NCI-H748 (cell line): ENCODE measurements around the gene GRM4.

ENCODE experiments used
- DNase-seq: peaks from one replicate; lab custom pipeline; 2025; ENCODE audit not compliant: unreplicated experiment; lab: John Stamatoyannopoulos, UW

The GRM4 gene

DNA sequence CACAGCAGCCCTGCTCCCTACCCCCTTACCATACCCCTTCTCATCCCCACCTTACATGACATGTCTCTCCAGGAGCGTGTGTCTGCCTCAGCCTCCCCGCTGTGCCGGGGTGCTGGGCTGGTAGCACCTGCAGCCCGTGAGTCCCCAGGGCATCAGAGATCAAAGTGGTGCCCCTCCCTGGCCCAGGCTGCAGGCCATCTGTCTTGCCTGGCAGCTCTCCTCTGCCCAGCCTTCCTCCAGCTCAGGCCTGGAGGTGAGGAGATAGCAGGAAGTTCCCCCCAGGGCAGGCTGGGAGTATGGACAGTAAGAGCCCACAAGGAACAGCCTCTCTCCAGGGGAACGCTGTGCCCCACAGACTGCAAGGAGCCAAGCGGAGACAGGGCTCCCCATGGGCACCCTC lies 35.3 kb downstream of the GRM4 start:
- DNase-seq, result no peak

DNA sequence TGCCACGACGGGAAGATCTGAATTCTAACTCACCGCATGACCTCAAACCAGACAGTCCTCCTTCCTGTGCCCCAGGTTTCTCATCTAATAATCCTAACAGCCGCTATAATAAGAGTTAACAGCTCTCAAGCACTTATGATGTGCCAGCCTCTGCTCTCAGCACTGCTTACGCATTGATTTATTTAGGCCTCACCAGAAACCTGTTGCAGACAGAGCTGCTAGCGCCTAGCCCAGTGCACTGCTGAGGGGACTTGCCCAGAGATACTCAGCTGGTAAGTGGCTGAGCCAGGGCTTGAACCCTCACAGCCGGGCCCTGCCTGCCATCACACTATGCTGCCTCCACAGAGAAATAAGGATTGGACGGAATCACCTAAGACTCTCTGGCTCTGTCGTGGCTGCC lies 37.7 kb downstream of the GRM4 start:
- peak; percentile 34 for DNase-seq

DNA sequence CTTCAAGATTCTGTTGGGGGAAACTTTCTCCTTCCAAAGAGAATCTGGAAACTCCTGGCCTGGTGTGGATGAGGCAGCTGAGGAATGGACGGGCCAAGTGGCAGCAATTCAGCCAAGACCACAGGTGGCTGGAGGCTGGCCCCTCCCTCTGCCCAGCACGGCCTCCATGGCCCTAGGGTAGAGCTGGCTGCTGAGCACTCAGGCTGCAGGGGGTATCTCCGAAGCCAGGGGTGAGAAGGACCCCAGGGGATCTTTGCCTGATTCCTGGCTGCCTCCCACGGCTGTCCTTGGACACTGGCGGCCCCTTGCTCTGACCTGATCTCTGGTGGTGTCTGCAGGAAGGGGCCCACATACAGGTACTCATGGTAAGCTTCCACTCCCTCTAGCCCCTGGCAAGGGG lies 39.0 kb downstream of the GRM4 start:
- no peak for DNase-seq

DNA sequence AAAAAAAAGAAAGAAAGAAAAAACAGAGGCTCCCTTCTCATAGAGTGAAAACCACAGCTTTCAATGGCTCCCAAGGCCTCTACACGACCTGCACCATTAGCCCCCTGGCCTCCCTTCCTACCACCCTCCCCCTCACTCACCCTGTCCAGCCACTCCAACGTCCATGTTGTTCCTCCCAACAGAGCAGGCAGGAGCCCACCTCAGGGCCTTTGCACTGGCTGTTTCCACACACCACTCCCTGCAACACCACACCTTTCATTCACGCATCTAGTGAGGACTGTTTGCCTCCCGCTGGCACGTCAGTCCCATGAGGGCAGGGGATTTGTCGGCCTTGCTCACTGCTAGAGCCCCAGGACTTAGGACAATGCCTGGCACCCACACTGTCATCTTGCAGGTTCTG lies 39.5 kb downstream of the GRM4 start:
- DNase-seq, result no peak

DNA sequence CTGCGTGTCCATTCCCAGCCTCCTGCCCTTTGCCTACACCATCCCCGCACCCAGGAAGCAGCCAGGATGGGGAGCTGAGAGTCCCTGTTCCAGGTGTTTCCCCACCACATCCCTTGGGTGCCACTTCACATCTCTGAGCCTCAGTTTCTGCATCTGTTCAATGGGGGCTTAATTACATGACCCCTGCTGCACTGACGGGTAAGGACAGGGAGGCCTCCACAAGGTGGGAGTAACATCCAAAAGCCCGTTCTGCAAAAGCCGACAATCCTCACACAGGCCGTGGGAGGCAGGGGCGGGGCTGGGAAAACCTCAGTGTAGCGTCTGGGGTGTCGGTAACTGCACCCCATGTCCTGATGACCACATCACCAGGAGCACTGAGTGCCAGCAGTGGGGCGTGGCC lies 41.3 kb downstream of the GRM4 start:
- DNase-seq, result no peak

DNA sequence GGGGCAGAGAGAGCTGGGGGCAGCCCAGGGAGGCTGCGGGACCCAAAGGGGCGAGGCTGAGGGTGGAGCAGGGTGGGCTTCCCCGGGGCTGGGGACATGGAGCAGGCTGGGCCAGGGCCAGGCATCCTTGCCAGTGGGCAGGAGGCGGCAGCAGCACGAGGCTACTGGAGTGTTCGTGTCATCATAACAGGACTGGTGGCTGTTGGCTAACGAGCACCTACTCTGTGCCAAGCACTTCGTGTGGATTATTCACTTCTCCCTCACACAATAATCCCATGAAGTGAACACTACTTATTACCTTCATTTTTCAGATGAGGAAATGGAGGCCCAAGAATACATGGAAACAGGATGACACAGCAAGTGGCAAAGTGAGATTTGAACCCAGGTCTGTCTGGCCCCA lies 41.7 kb downstream of the GRM4 start:
- DNase-seq, result no peak

DNA sequence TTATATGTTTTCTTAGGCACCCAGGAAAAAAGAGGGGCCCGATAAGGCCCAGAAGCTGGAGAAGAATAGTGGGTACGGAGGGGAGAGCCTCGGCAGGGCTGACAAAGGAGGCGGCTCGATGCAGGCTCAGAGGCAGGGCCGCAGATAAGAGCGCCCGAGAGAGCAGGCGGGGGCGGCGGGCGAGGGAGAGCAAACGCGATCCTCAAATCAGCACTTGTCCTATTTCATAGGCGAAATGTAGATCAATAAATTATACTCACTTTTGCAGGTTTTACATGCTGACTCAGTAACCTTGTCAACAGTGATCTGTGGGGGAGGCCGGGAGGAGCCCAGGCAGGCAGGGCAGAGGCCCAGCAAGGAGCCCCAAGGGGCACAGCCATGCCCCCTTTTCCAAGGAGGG lies 42.6 kb downstream of the GRM4 start:
- no peak for DNase-seq

DNA sequence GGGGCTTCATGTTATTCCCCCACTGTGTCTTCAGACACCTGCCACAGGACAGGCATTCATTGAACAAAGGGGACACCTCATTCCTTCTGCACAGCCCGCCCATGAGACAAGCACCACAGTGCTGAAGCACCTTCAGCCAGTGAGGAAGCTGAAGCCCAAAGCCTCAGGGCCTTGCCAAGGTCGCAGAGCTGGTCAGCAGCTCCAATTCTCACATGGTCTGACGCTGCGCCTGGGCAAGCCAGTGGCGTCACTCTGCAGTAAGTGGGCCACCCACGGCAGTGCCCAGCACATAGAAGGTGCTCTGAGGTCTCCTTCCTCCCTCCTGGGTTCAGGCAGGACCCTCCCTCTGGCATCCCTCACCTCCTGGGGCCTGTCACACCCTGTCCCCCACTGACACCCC lies 43.2 kb downstream of the GRM4 start:
- no peak for DNase-seq

DNA sequence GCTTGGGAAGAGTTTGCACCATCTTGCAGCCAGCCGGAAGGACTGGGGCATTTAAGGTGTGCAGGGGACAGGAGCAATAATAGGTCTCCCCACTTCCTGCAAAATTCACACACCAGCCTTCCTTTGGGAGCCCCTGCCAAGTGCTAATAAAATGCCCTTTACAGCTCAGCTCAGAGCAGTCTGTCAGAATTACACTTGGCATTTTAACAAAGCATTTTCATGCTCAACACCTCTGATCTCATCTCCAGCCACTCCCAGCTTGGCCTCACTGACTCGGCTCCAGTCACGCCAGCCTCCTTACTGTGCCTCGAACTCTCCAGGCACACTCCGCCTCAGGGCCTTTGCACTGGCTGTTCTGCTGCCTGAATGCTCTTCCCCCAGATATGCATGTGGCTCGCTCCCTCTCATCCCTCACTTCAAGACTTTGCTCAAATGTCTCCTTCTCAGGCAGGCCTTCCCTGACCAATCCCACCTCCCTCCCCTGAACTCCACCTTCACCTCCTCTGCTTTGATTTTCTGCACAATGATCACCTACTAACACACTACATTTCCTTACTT lies 43.7 kb downstream of the GRM4 start:
- no peak for DNase-seq

DNA sequence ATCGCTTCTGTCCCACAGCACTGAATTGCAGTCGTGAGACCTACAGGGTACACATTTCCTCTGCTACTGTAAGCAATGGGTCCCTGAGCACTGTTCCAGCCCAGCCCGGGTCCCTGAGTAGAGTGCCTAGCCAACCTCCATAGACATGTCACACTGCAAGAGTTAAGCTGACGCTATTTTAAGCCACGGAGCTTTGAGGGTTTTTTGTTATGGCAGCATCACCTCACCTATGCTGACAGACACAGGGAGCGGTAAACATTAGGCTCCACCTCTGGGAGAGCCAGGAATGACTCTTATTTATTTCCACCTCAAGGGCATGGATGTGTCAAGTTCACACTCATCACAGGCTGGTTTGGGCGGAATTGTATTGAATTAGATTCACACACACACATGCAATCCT lies 45.1 kb downstream of the GRM4 start:
- DNase-seq, result no peak

DNA sequence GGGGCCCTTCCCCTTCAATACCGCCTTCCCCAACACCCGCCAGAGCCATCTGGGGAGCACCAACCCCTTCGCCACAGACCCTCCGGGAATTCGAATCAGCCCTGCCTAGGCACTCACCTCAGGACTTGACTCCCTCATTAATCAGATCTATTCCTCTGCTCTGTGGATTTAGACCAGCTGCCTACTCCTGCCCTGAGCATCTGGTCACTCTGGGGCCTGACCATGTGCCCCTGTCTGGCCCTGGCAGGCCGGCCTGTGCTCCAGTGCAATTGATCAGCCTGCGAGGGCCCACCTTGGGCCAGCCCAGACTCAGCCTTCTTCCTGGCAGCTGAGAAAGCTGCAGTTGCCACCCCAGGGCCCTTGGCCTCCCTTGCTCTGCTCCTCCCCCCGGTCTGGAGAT lies 46.0 kb downstream of the GRM4 start:
- no peak for DNase-seq

DNA sequence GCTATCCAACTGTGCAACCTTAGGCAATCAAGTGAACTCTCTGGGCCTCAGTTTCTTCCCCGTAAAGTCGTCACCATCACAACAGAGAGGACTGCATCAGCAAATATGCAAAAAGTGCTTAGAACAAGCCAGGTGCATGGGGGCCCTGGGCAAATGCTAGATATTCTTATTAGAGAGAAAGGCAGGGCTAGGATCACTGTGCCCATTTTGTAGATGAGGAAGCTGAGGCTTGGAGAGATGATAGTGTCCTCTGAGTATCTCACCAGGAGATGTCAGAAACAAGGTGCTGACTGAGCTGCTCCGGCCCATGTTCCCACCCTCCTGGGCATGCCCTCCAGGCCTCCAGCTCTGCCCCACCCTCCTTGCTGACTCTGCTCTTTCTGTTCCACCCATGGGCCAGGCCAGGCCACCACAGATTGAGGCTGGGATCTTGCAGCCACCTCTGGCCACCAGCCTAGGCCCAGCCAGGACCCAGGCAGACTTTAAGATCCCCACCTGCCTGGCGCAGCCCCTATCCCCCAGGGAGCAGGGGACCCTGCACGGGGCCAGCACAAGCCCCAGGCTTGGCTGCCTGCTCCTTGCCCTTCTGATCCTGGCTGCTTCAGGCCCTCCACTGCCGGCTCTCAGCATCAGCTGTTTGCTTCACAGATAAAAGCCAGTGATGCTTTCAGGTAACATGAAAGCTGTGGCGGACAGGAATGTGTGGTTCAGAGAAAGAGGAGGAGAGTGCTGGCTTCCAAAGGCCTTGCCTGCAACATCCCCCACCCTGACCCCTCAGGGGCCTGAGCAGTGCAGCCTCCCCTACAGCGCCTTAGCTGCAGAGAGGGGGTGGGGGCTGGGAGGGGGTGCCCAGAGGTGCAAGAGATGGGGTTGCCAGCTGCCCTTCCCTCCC lies 47.6 kb downstream of the GRM4 start:
- DNase-seq, result no peak

DNA sequence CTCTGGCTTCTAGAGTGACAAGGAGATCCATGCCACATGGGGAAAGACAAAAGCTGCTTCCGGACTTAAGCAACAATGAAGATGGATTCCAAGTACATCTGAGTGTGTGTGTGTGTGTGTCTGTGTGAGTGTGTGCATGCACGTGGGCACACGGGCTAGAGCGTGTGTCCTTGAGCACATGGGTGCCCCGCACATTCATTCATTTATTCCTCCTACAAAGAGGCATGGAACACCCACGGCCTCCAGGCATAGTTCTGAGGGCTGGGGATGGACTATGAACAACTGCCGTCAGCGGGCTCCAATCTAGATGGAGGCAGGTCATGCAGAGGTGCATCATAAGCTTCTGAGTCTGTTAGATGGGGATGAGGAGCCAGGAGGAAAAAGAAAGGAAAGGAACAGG lies 49.1 kb downstream of the GRM4 start:
- no peak for DNase-seq

DNA sequence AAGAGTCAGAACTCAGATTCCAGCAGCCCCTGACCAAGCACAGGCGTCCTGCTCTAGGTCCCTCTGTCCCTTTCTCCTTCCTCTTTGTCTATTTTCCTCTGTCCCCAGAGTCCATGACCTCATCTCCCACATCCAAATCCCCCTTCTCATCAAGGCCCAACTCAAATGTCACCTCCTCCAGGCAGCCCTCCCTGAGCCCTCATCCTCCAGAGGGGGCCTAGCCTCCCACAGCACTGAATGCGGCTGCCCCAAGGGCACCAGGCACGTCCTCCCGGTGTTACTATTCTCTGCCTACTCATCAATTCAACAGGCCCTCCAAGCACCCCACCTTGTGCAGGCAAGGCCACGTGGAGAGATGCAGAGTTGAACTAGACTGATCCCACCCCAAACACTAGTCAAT lies 49.7 kb downstream of the GRM4 start:
- no peak for DNase-seq

DNA sequence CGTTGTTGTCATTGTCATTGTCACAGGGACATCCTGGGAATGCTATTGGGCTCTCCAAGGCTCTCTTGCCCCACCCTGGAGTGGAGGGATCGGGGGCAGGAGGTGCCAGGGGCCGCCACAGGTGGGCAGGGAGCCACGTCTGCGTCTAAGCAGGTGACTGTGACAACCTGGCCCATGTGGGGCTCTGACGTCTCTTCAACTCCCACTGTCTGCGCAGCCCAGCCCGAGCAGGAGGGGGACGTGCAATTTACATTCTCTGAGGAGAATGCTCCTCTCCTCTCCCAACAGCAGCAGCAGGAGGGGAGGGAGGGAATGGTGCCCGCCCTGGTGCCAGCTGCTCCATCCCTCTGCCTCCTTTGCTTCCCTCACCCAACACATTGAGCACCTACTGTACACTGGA lies 50.1 kb downstream of the GRM4 start:
- DNase-seq, result no peak

DNA sequence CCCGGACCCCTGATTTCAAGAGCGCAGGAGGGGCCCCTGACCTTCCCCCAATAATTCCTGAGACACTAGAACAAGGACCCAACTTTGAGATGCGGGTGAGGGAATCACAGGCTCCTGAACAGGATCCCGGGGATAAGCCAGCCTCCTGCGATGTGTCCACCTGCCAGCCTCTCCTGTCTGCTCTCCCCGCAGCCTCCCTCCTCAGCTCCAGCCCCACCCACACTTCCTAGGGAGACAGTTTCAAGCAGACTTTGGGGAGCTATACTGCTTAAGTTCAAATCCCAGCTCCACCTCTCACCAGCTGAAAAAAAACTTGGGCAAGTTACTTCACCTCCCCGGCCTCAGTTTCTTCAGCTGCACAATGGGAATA lies 50.8 kb downstream of the GRM4 start:
- DNase-seq, result no peak

DNA sequence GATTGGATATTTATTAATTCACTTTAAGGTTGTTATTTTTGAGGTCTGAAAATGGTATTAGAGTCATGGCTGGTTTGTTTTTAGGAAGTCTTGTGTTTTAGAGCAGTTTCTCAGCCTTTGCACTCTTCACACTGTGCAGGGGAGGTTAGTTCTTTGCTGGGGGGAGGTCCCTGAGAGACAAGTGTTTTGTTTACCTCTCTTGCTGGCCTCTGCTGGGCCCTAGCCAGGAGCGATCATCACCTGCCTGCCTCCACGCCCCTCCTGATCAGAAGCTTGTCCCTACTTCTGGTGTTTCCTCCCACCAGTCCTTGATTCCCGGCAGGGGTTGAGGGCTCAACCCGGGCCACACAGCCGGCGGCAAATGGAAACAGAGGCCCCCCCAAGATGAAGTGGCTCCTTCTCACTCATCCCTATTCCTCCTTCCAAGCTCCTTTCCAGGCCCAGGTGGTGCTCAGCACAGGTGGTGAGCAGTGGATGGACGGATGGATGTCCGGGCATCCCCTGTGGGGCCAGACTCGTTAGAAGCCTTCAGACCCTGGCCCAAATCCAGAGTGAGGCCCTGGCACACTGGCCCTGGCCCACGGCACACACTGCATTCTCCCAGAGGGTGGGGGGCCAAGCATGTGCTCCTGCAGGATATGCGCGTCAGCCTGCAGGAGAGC lies 51.3 kb downstream of the GRM4 start:
- DNase-seq, result peak; percentile 81

DNA sequence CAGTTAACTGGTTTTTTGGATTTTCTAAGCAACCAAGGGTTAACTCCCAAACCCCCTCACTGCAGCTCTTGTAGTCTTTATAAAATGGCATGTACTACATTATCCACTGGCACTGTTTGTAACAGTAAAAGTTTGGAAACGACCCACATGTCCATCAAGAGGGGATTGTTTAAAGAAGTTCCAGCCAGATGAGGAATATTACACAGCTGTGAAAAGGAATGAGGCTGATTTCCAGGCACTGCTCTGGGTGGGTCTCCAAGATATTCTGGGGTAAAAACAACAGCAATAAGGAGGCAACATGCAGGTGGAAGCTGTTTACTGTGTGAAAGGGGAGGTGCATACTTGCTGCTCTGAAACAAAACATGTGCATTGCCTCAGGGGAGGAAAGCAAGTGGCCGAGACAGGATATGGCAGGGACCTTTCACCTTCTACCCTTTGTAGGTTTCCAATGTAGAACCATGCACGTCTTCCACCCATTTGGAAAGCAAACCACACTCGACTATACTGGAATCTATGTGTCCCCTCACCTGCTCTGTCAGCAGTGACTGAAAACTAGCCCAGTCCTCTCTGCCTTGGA lies 51.9 kb downstream of the GRM4 start:
- DNase-seq, result no peak

DNA sequence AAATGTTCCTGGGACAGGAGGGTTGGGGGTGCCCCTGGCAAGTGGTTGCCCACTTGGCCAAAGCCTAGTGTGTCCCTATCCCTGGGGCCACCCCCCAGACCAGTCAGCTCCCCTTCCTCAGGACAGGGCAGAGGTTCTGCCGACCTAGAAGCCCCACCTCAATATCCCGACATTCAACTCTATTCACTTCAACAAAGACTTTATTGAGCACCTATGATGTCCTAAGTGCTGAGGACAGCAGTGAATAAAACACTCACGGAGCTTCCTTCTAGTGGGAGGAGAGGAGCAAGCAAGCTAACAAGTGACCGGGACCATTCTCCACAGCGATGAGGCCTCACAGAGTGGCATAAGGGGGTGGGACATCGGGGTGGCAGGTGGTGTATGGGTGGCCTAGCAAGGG lies 52.7 kb downstream of the GRM4 start:
- DNase-seq, result no peak

DNA sequence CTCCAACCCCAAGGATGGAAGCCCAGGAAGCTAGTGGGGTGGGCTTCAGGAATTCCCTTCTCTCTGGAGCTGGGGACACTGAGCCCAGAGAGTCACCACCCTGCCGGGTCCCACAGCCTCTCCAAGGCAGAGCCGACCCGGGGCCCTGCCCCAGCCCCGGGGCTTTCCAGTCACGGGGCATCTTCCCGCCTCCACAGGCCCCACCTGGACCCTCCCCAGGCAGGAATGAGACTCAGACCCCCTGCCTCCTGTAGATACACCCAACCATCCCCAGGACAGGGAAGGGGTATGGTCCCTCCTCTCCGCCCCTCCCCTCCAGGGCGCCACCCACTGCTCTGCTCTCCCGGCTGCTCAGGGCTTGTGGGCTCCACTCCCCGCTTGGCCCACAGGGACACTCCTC lies 53.3 kb downstream of the GRM4 start:
- DNase-seq, result no peak

DNA sequence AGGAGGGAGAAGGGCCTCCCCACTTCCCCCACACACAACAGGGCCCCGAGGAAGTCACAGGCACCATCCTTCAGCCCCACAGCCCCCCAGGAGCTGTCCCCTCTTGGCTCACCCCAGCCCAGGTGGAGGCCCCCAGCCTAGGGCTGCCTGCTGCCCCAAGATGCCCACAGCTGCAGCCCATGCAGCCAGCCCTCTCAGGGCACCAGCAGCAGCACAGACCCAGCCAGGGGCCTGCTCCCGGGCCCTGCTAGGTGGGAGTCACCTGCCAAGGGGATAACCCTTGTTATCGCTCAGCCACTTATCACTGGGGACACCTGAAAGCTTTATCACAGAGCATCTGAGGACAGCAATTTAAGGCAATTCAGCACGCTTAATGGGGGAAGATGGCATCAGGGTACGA lies 55.0 kb downstream of the GRM4 start:
- DNase-seq, result no peak

DNA sequence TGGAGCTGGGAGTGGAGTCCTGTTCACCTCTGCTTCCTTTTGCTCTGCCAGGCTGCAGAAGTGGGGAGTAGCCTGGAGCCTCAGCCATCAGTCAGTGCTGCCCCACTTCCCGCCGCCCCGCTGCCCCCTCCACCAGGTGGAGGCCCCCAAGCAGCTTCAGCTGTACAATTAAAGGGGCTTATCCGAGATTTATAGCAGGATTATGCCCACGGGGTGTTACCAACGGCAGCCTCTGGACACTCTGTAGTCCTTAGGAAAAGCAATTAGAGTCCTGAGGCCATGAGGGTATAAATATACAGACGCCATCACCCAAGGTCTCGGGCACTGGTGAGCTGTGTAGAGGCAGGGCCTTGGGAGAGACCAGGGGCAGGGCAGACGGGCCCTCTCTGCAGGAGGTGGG lies 55.4 kb downstream of the GRM4 start:
- DNase-seq, result no peak
